Skin epidermis (tissue), 12 donors: Measurements from ENCODE around the gene ZNF205.
"Not testable (repeated sequence)": the region's sequence is repeated elsewhere in the genome, so short reads cannot be mapped to it uniquely, and the experiment has no call there.

Experiments
- H3K27ac ChIP-seq, 21 experiments: fragments of 200-600 bp; sonication (generic) in 11 of 21; one replicate each; pipeline ENCODE4 v1.5.0; 2020; ENCODE audit warnings: mild to moderate bottlenecking in 3 of 21, inconsistent platforms in 2 of 21, moderate library complexity in 2 of 21
- H3K4me3 ChIP-seq, 7 experiments: fragments of 200-600 bp; sonication (generic) in 2 of 7; one replicate each; pipeline ENCODE4 v1.5.0; 2020; ENCODE audit warnings: inconsistent platforms in 2 of 7, mild to moderate bottlenecking in 2 of 7, moderate library complexity in 1 of 7

The ZNF205 gene

GRCh38 chr16:3112058-3112880, at the start of gene ZNF205:
Gene ZNF205, plus strand, starts transcription at chr16:3112586. Its CDS starts 845 bp downstream, at chr16:3113431.
- Histone ChIP-seq H3K27ac (peak within 1 kb of the TSS in 19 of 21 experiments; percentile 16 to 87 (median 66)), H3K4me3 (peak within 1 kb of the TSS; percentile 45 to 79 (median 56))

- peak overlapping the region in 4 of 21 experiments; percentile 80 to 95 (median 89) for H3K27ac ChIP-seq
- no peak overlapping the region for H3K4me3 ChIP-seq
Observed at GRCh38 chr16:3063625-3064386, 48.6 kb upstream of the ZNF205 start.

- peak within 1 kb of the TSS in 20 of 21 experiments; percentile 34 to 95 (median 66) for H3K27ac ChIP-seq
- H3K4me3 ChIP-seq: peak within 1 kb of the TSS; percentile 34 to 49 (median 38)
Observed at GRCh38 chr16:3065069-3065741, 47.2 kb upstream of the ZNF205 start, which contains the start of gene IL32. Gene IL32, plus strand, starts transcription at chr16:3065640. Its CDS starts 172 bp downstream, at chr16:3065812.

GRCh38 chr16:3065742-3066439, 46.5 kb upstream of the ZNF205 start:
- H3K27ac ChIP-seq: peak overlapping the region in 20 of 21 experiments; percentile 28 to 95 (median 66)
- peak overlapping the region; percentile 34 to 49 (median 38) for H3K4me3 ChIP-seq

- Histone ChIP-seq H3K27ac (peak overlapping the region in 16 of 21 experiments; percentile 12 to 95 (median 68)), H3K4me3 (peak overlapping the region; percentile 34 to 49 (median 38))
Observed at GRCh38 chr16:3066440-3066748, 46.0 kb upstream of the ZNF205 start.

GRCh38 chr16:3068487-3068886, 43.9 kb upstream of the ZNF205 start:
- Histone ChIP-seq H3K4me3 (peak overlapping the region in 5 of 7 experiments; percentile 34 to 49 (median 45)), H3K27ac (peak overlapping the region in 9 of 21 experiments; percentile 18 to 95 (median 85))

- H3K4me3 ChIP-seq, H3K27ac ChIP-seq: not testable (repeated sequence)
Observed at GRCh38 chr16:3069146-3069545, 43.2 kb upstream of the ZNF205 start.

- H3K4me3 ChIP-seq: no peak overlapping the region
- peak overlapping the region in 3 of 21 experiments; percentile 1 to 97 (median 48) for H3K27ac ChIP-seq
Observed at GRCh38 chr16:3070608-3071111, 41.7 kb upstream of the ZNF205 start.

GRCh38 chr16:3071655-3072054, 40.7 kb upstream of the ZNF205 start:
- H3K27ac ChIP-seq: peak overlapping the region in 5 of 21 experiments; percentile 7 to 97 (median 29)
- no peak overlapping the region for H3K4me3 ChIP-seq

GRCh38 chr16:3072148-3072547, 40.2 kb upstream of the ZNF205 start:
- H3K4me3 ChIP-seq: not testable (repeated sequence)
- H3K27ac ChIP-seq: peak overlapping the region in 4 of 21 experiments; percentile 7 to 97 (median 38)

GRCh38 chr16:3072576-3073263, 39.7 kb upstream of the ZNF205 start:
- H3K27ac ChIP-seq: peak overlapping the region in 7 of 21 experiments; percentile 60 to 97 (median 89)
- not testable (repeated sequence) for H3K4me3 ChIP-seq

GRCh38 chr16:3073448-3073847, 38.9 kb upstream of the ZNF205 start:
- H3K4me3 ChIP-seq: no peak overlapping the region
- H3K27ac ChIP-seq: peak overlapping the region in 10 of 21 experiments; percentile 17 to 97 (median 70)

GRCh38 chr16:3074860-3075522, 37.4 kb upstream of the ZNF205 start:
- peak overlapping the region in 17 of 21 experiments; percentile 1 to 97 (median 79) for H3K27ac ChIP-seq

GRCh38 chr16:3075523-3075915, 36.9 kb upstream of the ZNF205 start:
- Histone ChIP-seq H3K27ac (peak overlapping the region in 17 of 21 experiments; percentile 1 to 97 (median 79)), H3K4me3 (no peak overlapping the region)

More at GRCh38 chr16:3074860-3075522, 37.4 kb upstream of the ZNF205 start:
- no peak overlapping the region for H3K4me3 ChIP-seq

- H3K27ac ChIP-seq: peak overlapping the region in 15 of 21 experiments; percentile 1 to 97 (median 81)
- not testable (repeated sequence) for H3K4me3 ChIP-seq
Observed at GRCh38 chr16:3075946-3076345, 36.4 kb upstream of the ZNF205 start.

- H3K4me3 ChIP-seq: no peak overlapping the region
- H3K27ac ChIP-seq: peak overlapping the region in 13 of 21 experiments; percentile 1 to 97 (median 81)
Observed at GRCh38 chr16:3076577-3076976, 35.8 kb upstream of the ZNF205 start.

GRCh38 chr16:3080024-3080423, 32.4 kb upstream of the ZNF205 start:
- peak overlapping the region in 2 of 21 experiments; percentile 0 to 20 for H3K27ac ChIP-seq

GRCh38 chr16:3081957-3082356, 30.4 kb upstream of the ZNF205 start:
- H3K27ac ChIP-seq, H3K4me3 ChIP-seq: not testable (repeated sequence)

More at GRCh38 chr16:3080024-3080423, 32.4 kb upstream of the ZNF205 start:
- H3K4me3 ChIP-seq: no peak overlapping the region
